HG03442 (cell line): ENCODE data around the gene SCYGR8.
A peak's percentile ranks its signal among the peaks of the same experiment; 100 is the strongest.

Experiments used
- ATAC-seq: cut with Tn5 transposase; IDR thresholded peaks from one replicate; pipeline ENCODE4 v1.9.1; 2021; ENCODE audit warnings: mild to moderate bottlenecking, moderate library complexity; ENCODE audit not compliant: unreplicated experiment

SCYGR8 gene

GRCh38 chr2:227759411-227760118, 13.9 kb downstream of the SCYGR8 start:
- ATAC-seq = no peak

- ATAC-seq = no peak
Measured at GRCh38 chr2:227761740-227762476, 16.2 kb downstream of the SCYGR8 start.

- ATAC-seq = no peak
Measured at GRCh38 chr2:227765788-227766372, 20.2 kb downstream of the SCYGR8 start.

GRCh38 chr2:227766373-227766883, 20.7 kb downstream of the SCYGR8 start:
- peak; percentile 97 for ATAC-seq

- ATAC-seq = no peak
Measured at GRCh38 chr2:227767830-227768229, 22.1 kb downstream of the SCYGR8 start.

- ATAC-seq = no peak
Measured at GRCh38 chr2:227772197-227772661, 26.5 kb downstream of the SCYGR8 start.

- no peak for ATAC-seq
Measured at GRCh38 chr2:227772932-227773331, 27.2 kb downstream of the SCYGR8 start.

- ATAC-seq = no peak
Measured at GRCh38 chr2:227774011-227774624, 28.4 kb downstream of the SCYGR8 start.

- ATAC-seq = no peak
Measured at GRCh38 chr2:227774895-227775842, 29.5 kb downstream of the SCYGR8 start.

- ATAC-seq = no peak
Measured at GRCh38 chr2:227780981-227781615, 35.4 kb downstream of the SCYGR8 start.

GRCh38 chr2:227781841-227782240, 36.1 kb downstream of the SCYGR8 start:
- ATAC-seq = no peak

GRCh38 chr2:227782804-227783203, 37.1 kb downstream of the SCYGR8 start:
- peak; percentile 11 for ATAC-seq

- peak; percentile 95 for ATAC-seq
Measured at GRCh38 chr2:227783404-227784138, 37.9 kb downstream of the SCYGR8 start.

GRCh38 chr2:227785293-227785692, 39.6 kb downstream of the SCYGR8 start:
- no peak for ATAC-seq

- ATAC-seq = no peak
Measured at GRCh38 chr2:227788561-227789018, 42.9 kb downstream of the SCYGR8 start.

GRCh38 chr2:227789803-227790202, 44.1 kb downstream of the SCYGR8 start:
- ATAC-seq = no peak

- ATAC-seq = no peak
Measured at GRCh38 chr2:227793148-227793712, 47.5 kb downstream of the SCYGR8 start.
